ENCODE measurements around the gene ULK3.

The ULK3 gene

DNA sequence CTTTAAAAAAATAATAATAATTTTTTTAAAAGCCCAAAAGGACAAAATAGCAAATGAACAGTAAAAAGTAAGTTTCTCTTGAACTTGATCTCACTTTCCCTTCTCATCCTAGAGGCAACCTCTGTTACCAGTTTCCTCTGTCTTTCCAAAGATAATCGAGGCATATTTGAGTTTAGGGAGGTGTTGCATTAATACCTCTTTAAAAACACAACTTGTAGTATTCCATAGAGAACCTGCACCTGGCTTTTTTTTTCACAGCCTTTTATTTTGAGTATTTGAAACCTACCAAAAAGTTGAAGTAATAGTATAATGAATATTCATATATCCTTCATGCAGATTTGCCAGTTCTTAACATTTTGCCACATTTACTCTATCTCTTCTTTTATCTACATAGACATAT lies 51.9 kb downstream of the ULK3 start:
- no peak for DNase-seq (ENCODE audit: extremely low read depth, low read depth)
- TF ChIP-seq, protein P1, sequence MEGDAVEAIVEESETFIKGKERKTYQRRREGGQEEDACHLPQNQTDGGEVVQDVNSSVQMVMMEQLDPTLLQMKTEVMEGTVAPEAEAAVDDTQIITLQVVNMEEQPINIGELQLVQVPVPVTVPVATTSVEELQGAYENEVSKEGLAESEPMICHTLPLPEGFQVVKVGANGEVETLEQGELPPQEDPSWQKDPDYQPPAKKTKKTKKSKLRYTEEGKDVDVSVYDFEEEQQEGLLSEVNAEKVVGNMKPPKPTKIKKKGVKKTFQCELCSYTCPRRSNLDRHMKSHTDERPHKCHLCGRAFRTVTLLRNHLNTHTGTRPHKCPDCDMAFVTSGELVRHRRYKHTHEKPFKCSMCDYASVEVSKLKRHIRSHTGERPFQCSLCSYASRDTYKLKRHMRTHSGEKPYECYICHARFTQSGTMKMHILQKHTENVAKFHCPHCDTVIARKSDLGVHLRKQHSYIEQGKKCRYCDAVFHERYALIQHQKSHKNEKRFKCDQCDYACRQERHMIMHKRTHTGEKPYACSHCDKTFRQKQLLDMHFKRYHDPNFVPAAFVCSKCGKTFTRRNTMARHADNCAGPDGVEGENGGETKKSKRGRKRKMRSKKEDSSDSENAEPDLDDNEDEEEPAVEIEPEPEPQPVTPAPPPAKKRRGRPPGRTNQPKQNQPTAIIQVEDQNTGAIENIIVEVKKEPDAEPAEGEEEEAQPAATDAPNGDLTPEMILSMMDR (IDR thresholded peaks at IDR 0.05; ENCODE audit: low read depth, low read length, missing control alignments), result no peak
- no peak overlapping the region for H3K4me3 ChIP-seq (replicated peaks; ENCODE audit: low read depth, low read length)

DNA sequence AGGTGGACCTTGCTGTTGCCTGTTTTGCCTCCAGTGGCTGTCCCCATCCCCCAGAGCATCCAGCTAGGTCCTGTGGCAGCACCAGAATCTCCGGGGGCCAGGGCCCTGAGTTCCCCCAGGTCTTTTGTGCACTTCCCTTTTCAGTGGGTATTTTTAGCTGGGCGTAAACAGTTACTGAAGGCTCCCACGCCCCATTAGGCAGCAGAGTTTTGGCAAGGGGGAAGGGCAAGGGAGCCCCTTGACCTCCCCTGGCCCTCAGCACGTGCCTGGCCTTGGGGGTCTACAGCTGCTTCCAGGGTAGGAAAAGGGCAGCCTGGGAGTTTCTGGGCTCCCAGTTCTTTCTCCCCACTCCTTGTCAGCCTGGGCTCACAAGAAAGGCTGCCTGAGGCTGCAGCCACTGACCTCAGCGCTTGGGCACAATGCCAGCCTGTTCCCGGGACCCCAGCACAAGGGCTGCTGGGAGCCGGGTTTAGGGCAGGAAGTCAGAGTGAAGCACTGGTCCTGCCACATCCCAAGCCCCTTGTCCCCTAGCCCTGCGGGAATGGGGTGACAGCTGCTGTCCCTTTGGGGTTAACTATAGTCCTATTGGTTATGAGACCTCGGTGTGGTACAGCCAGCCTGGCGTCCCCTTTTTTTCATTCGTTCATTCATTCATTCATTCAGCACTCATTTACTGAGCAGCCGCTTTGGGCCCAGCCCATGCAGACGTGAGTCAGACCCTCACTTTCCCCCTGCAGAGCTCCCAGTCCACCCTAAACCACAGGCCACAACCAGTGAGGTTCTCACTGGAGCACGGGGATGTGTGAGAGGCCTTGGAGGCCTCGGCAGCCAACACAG lies 52.7 kb downstream of the ULK3 start:
- TF ChIP-seq, protein P1 (IDR thresholded peaks at IDR 0.05; ENCODE audit: low read depth, low read length, missing control alignments), result no peak
- no peak overlapping the region for H3K4me3 ChIP-seq (replicated peaks; ENCODE audit: low read depth, low read length)
- DNase-seq (ENCODE audit: extremely low read depth, low read depth), result no peak

GRCh38 chr15:74789741-74790079 lies 53.2 kb downstream of the ULK3 start:
- no peak for DNase-seq (ENCODE audit: extremely low read depth, low read depth)
- H3K4me3 ChIP-seq (replicated peaks; ENCODE audit: low read depth, low read length), result no peak overlapping the region
- TF ChIP-seq, protein P1 (IDR thresholded peaks at IDR 0.05; ENCODE audit: low read depth, low read length, missing control alignments), result no peak

DNA sequence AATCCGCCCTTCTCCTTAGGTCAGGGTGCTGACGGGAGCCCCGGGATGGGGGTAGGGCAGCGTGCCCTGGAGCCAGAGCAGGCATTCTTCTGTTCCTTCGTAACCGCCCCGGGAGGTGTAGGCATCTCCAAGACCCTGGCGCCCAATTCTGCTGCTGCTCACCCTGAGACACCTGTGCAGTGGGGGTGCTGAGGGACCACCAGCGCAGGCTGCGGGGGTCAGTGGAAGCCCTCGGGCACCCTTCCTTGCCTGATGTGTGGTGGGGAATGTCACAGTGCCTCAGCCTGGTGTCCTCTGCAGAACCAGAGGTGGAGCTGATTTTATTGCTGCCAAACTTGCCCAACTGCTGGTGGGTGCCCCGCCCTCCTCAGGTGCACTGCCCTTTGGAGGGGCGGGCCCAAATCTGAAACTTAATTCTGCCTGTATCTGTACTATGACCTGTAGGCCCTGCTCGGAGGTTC lies 53.8 kb downstream of the ULK3 start:
- DNase-seq (ENCODE audit: extremely low read depth, low read depth), result no peak
- H3K4me3 ChIP-seq (replicated peaks; ENCODE audit: low read depth, low read length), result no peak overlapping the region
- TF ChIP-seq, protein P1 (IDR thresholded peaks at IDR 0.05; ENCODE audit: low read depth, low read length, missing control alignments), result no peak

DNA sequence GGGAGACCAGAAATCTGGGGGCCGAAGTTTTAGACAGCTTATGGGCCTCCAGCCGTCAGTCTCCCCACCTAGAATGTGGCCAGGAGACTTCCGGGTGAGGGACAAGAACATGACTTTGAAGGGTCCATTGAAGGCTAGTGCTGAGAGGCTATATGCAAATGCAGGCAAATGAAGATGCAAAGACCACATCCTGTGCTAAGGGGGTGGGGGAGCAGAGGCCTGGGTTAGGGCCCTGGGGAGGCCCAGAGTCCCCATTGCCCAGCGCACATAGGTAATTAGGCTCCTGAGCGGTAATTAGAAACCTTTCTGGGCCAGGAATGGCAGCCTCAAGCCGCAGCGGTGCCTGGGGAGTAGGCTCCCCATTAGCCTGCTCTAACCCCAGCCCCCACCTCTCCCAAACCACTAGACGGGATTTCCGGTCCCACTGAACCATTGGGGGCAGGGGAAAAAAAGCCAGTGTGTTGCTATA lies 54.2 kb downstream of the ULK3 start:
- no peak overlapping the region for H3K4me3 ChIP-seq (replicated peaks; ENCODE audit: low read depth, low read length)
- TF ChIP-seq, protein P1 (IDR thresholded peaks at IDR 0.05; ENCODE audit: low read depth, low read length, missing control alignments), result no peak
- no peak for DNase-seq (ENCODE audit: extremely low read depth, low read depth)

DNA sequence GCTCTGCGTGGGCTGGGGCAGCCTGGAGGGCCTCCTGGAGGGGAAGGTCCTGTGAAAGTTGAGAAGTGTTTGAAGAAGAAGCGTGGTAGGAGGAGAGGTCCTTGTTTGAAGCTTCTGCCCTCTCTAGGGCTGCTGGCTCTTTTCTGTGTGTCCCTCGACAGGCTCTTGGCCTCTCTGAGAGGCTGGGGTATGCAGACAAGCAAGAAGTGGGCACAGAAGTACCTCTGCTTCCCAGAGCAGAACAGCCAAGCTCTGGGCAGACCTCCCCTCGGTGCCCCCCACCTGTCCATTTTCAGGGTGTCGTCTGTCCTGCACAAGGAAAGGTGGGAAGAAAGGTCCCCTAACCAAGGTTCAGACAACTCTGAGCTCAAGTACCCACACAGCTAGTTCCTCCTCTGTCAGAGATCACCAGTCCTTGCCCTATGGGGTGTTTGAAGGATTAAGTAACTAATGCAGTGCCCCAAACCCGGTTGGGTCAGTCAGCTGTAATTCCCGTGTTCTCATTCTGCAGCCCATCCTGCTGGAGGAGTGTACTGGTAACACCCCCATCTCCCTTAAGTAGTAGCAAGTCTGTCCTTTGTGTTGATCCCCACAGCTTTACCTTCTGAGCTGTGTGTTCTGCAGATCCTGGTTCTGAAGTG lies 54.8 kb downstream of the ULK3 start:
- TF ChIP-seq, protein P1 (IDR thresholded peaks at IDR 0.05; ENCODE audit: low read depth, low read length, missing control alignments), result no peak
- no peak overlapping the region for H3K4me3 ChIP-seq (replicated peaks; ENCODE audit: low read depth, low read length)
- DNase-seq (ENCODE audit: extremely low read depth, low read depth), result no peak
